K562 (cell line): ENCODE results near the gene ZSWIM4. TPM values are rescaled to one million over a fixed set of nuclear protein-coding genes. Genes with fewer than 3 reads are reported as not detected.

Experiments
- CXXC5 ChIP-seq: fragments of 250-450 bp; sonication (Bioruptor Pico); IDR thresholded peaks from 2 replicates; pipeline ENCODE4 v1.8.0; 2022; ENCODE audit warnings: inconsistent platforms, mild to moderate bottlenecking, moderate library complexity
- ETV6 ChIP-seq, 3 experiments: fragments of 150-350 bp in 1 of 3; sonication (generic) in 1 of 3; formaldehyde crosslinking in 1 of 3; IDR thresholded peaks; 2 replicates each; pipeline versions ENCODE4 v1.6.1 to v1.8.0; 2014 to 2022; ENCODE audit warnings: borderline replicate concordance in 2 of 3, low read depth in 2 of 3, antibody characterized with exemption in 1 of 3, low read length in 1 of 3, mild to moderate bottlenecking in 1 of 3, missing genetic modification reagents in 1 of 3
- HSF4 ChIP-seq: fragments of 250-450 bp; sonication (Bioruptor Pico); IDR thresholded peaks from 2 replicates; pipeline ENCODE4 v2.1.2; 2022; ENCODE audit warnings: mild to moderate bottlenecking, moderate library complexity, borderline replicate concordance
- KAT7 ChIP-seq: sonication (generic); formaldehyde crosslinking; IDR thresholded peaks from 2 replicates; pipeline ENCODE4 v1.8.0; 2022; ENCODE audit warnings: missing genetic modification reagents, mild to moderate bottlenecking, borderline replicate concordance
- KDM2B ChIP-seq: fragments of 250-450 bp; sonication (Bioruptor Pico); IDR thresholded peaks from 2 replicates; pipeline ENCODE4 v1.8.0; 2021; ENCODE audit warnings: mild to moderate bottlenecking, moderate library complexity
- NFYB ChIP-seq: IDR thresholded peaks from 2 replicates; pipeline ENCODE4 v1.6.1; 2011; ENCODE audit warnings: mild to moderate bottlenecking, moderate library complexity; ENCODE audit not compliant: insufficient read length; ENCODE audit errors: extremely low read depth
- RBM34 ChIP-seq: fragments of 200-400 bp; formaldehyde crosslinking; IDR thresholded peaks from 2 replicates; pipeline ENCODE4 v1.6.1; 2018; ENCODE audit warnings: low read length, borderline replicate concordance; ENCODE audit not compliant: insufficient read depth
- RHOXF2B ChIP-seq: fragments of 250-450 bp; sonication (Bioruptor Pico); conservative IDR thresholded peaks from 2 replicates; pipeline ENCODE4 v1.5.1; 2021
- ZNF217 ChIP-seq: sonication (generic); formaldehyde crosslinking; IDR thresholded peaks from 2 replicates; pipeline ENCODE4 v1.8.0; 2022; ENCODE audit warnings: mild to moderate bottlenecking, missing genetic modification reagents
- ZNF253 ChIP-seq: fragments of 250-450 bp; sonication (Bioruptor Pico); conservative IDR thresholded peaks from 2 replicates; pipeline ENCODE4 v1.6.1; 2021; ENCODE audit warnings: mild to moderate bottlenecking
- ZNF316 ChIP-seq: fragments of 450-650 bp; IDR thresholded peaks from 2 replicates; pipeline ENCODE4 v1.6.1; 2016
- ZZZ3 ChIP-seq: fragments of 450-650 bp; IDR thresholded peaks from 2 replicates; pipeline ENCODE4 v1.6.1; 2016; ENCODE audit warnings: antibody characterized with exemption, mild to moderate bottlenecking, moderate library complexity
- polyA plus RNA-seq, 8 experiments: library from polyadenylated mRNA; depleted of rRNA in 4 of 8; stranded (reverse) in 5 of 8; unstranded in 3 of 8; fragments of >200 nt; fragmentation: Nextera tagmentation in 2 of 8; fragmentation: Illumina TruSeq in 1 of 8; extraction: Ambion mirVana in 2 of 8; extraction: Trizol in 1 of 8; gene quantifications; 2 replicates each; pipeline versions ENCODE4 v1.2.1 to v1.2.3, GENCODE V29; 2011 to 2014; ENCODE audit warnings: inconsistent platforms in 1 of 8, missing spikeins in 1 of 8
- total RNA-seq, 7 experiments: library from RNA; depleted of rRNA in 6 of 7; stranded (reverse); fragments of >200 nt in 6 of 7; fragmentation: Illumina TruSeq in 2 of 7; extraction: Trizol in 2 of 7; gene quantifications; 2 replicates each; pipeline versions ENCODE4 v1.2.1 to v1.2.3, GENCODE V29; 2011 to 2021; ENCODE audit warnings: low replicate concordance in 1 of 7
- TF ChIP-seq, protein P1 (sequence below): IDR thresholded peaks from 2 replicates; pipeline ENCODE4 v1.6.1; 2011; ENCODE audit not compliant: insufficient read length; ENCODE audit errors: extremely low read depth
- TF ChIP-seq, protein P2 (sequence below): fragments of 250-450 bp; sonication (Bioruptor Pico); IDR thresholded peaks from 2 replicates; pipeline ENCODE4 v1.5.0; 2021; ENCODE audit warnings: mild to moderate bottlenecking, moderate library complexity
- TF ChIP-seq, protein P3 (sequence below): sonication (generic); formaldehyde crosslinking; IDR thresholded peaks from 2 replicates; pipeline ENCODE4 v1.8.0; 2022; ENCODE audit warnings: mild to moderate bottlenecking, missing genetic modification reagents
- TF ChIP-seq, protein P4 (sequence below): fragments of 250-450 bp; sonication (Bioruptor Pico); IDR thresholded peaks from 2 replicates; pipeline ENCODE4 v1.4.0; 2020; ENCODE audit warnings: mild to moderate bottlenecking, moderate library complexity

The ZSWIM4 gene
- total and polyA plus RNA-seq, 9 of the 15 experiments (the other 6 are each of a cell fraction or from before 2014, with no cell fraction given), result 0.25 to 3.7 (median 0.79) TPM; not detected in 2

DNA sequence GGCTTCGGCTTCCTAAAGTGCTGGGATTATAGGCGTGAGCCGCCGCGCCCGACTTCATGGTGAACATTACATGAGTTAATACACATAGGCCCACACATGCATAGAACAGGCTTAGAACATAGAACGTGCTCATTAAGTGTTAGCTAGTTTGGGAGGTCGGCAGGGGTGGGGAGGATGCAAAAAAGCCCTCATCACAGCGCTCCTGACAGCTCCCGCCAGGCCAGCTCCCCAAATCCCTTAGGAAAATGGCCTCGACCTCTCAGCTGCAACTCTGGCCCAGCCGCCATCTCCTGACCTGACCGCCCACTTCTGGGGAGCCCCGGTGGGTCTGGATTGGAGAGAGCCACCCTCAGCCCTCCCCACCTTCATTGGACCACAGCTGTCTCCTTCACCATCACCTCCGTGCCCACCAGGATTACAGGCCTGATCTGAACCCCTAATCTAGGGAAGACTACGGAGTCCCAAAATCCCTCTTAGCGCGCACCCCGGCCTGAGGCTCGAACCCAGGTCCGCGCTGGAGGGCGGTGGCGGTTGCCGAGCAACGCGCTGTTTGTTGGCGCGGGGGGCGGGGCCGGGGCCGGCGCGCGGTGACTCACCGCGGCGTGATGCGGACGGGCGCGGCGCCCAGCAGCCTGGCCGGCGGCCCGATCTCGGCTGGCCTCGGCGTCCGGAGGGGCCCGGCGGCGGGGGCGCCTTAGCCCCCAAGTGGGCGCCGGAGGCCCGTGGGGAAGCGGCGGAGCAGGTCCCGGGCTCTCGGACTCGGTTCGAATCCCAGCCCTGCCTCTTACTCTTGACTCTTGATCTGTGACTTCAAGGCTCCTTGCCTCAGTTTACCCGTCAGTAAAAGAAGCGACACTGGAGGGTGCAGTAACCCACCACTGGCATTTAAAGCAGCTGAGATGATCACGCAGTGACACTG is 55.0 kb downstream of the ZSWIM4 start (continued):
- TF ChIP-seq, protein P1, sequence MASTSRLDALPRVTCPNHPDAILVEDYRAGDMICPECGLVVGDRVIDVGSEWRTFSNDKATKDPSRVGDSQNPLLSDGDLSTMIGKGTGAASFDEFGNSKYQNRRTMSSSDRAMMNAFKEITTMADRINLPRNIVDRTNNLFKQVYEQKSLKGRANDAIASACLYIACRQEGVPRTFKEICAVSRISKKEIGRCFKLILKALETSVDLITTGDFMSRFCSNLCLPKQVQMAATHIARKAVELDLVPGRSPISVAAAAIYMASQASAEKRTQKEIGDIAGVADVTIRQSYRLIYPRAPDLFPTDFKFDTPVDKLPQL, result no peak
- TF ChIP-seq KAT7 (CRISPR knock-in tag) (no peak; the same call in 1 of the 2 replicates), KDM2B (CRISPR knock-in tag) (peak; percentile 5; the same call in 1 of the 2 replicates), RBM34 (no peak), CXXC5 (CRISPR knock-in tag) (peak; percentile 98), HSF4 (CRISPR knock-in tag) (no peak), ZNF316 (no peak), ZNF253 (CRISPR knock-in tag) (no peak), NFYB (no peak), RHOXF2B (CRISPR knock-in tag) (no peak), ETV6 (IDR thresholded peaks at IDR 0.05; ENCODE audit: borderline replicate concordance in 1 of 2, low read depth in 2 of 2, low read length in 1 of 2) (no peak), ETV6 (CRISPR knock-in tag; IDR thresholded peaks at IDR 0.05; ENCODE audit: borderline replicate concordance) (no peak), ZNF217 (CRISPR knock-in tag) (no peak), ZZZ3 (no peak)
- TF ChIP-seq, protein P2, sequence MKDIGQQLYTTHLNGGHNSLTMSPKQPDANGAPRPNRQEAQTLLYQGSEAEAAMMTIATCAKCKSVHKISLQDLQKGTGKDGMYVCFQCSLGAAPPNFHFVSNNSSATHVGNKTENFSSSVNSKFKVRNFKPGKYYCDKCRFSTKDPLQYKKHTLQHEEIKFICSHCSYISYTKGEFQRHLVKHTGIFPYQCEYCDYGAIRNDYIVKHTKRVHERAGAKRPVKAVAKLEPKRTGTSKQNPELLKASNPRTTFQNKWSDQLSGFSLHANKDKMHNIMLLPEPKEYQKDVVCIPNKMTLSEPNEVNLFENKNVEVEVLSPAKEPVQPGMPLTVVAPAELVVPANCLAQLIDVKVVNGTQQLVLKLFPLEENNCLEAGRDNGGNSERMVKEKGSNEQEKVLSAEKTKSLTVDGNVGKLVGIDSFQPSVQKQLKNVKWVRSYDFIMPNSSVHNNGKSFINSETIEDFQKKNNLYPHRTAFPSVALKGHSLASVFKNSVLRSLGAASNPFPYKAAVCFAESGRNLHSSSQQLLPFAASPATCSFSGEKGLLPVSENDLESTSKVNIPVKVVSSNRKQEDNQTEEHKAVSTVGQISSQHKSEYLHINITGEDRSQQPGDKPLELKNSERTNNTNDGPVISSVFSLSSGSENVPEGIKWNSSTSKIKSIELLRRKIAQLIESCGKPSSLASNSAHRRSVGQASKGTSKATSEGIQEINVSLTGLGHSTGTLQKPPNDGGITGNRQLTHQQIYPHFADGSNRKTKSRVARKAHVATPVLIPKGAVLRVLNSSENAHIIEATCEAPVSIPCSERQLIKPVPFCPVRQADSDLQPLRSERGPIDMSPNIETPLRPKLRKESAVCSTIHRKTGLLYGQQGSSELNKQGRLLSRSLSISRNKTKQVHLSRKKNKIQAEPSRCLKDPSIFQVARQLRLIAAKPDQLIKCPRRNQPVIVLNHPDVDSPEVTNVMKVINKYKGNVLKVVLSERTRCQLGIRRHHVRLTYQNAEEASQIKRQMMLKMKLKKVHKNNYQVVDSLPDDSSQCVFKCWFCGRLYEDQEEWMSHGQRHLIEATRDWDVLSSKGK (CRISPR knock-in tag), result no peak
- TF ChIP-seq, protein P3, sequence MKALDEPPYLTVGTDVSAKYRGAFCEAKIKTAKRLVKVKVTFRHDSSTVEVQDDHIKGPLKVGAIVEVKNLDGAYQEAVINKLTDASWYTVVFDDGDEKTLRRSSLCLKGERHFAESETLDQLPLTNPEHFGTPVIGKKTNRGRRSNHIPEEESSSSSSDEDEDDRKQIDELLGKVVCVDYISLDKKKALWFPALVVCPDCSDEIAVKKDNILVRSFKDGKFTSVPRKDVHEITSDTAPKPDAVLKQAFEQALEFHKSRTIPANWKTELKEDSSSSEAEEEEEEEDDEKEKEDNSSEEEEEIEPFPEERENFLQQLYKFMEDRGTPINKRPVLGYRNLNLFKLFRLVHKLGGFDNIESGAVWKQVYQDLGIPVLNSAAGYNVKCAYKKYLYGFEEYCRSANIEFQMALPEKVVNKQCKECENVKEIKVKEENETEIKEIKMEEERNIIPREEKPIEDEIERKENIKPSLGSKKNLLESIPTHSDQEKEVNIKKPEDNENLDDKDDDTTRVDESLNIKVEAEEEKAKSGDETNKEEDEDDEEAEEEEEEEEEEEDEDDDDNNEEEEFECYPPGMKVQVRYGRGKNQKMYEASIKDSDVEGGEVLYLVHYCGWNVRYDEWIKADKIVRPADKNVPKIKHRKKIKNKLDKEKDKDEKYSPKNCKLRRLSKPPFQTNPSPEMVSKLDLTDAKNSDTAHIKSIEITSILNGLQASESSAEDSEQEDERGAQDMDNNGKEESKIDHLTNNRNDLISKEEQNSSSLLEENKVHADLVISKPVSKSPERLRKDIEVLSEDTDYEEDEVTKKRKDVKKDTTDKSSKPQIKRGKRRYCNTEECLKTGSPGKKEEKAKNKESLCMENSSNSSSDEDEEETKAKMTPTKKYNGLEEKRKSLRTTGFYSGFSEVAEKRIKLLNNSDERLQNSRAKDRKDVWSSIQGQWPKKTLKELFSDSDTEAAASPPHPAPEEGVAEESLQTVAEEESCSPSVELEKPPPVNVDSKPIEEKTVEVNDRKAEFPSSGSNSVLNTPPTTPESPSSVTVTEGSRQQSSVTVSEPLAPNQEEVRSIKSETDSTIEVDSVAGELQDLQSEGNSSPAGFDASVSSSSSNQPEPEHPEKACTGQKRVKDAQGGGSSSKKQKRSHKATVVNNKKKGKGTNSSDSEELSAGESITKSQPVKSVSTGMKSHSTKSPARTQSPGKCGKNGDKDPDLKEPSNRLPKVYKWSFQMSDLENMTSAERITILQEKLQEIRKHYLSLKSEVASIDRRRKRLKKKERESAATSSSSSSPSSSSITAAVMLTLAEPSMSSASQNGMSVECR, result no peak; the same call in 1 of the 2 replicates
- TF ChIP-seq, protein P4, sequence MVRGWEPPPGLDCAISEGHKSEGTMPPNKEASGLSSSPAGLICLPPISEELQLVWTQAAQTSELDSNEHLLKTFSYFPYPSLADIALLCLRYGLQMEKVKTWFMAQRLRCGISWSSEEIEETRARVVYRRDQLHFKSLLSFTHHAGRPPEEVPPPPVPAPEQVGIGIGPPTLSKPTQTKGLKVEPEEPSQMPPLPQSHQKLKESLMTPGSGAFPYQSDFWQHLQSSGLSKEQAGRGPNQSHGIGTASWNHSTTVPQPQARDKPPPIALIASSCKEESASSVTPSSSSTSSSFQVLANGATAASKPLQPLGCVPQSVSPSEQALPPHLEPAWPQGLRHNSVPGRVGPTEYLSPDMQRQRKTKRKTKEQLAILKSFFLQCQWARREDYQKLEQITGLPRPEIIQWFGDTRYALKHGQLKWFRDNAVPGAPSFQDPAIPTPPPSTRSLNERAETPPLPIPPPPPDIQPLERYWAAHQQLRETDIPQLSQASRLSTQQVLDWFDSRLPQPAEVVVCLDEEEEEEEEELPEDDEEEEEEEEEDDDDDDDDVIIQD, result no peak; the same call in 1 of the 2 replicates
